ENCODE measurements around the gene GRAMD1A.

The GRAMD1A gene

DNA sequence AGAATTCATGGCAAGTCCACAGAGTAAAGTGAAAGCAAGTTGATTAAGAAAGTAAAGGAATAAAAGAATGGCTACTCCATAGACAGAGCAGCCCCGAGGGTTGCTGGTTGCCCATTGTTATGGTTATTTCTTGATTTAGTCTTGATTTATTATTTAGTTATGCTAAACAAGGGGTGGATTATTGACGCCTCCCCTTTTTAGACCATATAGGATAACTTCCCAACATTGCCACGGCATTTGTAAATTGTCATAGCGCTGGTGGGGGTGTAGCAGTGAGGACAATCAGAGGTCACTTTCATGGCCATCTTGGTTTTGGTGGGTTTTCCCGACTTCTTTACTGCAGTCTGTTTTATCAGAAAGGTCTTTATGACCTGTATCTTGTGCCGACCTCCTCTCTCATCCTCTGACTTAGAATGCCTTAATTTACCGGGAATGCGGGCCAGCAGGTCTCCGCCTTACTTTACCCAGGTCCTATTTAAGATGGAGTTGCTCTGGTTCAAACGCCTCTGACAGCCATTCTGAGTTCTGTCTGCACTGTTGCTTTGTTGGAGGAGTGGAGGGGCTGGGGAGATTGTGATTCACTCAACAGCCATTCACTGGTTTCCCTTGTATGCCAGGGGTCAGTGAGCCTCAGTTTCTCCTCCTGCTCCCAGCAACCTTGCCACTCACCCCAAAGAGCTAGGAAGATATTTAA lies 69.0 kb downstream of the GRAMD1A start:
- DNase-seq (ENCODE audit: low read depth, low spot score): no peak
- H3K36me3 ChIP-seq (ENCODE audit: insufficient read depth, insufficient read length, low read length): no peaks in the 10 kb centered on the region
- H3K4me3 ChIP-seq (ENCODE audit: insufficient read length, low read depth): no peak overlapping the region
- H3K27me3 ChIP-seq (ENCODE audit: insufficient read depth, insufficient read length): no peaks in the 10 kb centered on the region
- no peak overlapping the region for H3K9ac ChIP-seq (ENCODE audit: insufficient read length, low read depth)
- TF ChIP-seq SUZ12 (IDR thresholded peaks at IDR 0.05; ENCODE audit: extremely low read depth, insufficient read depth, insufficient read length): no peak
- TF ChIP-seq YY1 (IDR thresholded peaks at IDR 0.05; ENCODE audit: insufficient read depth, insufficient read length): no peak
- no peak for TF ChIP-seq ZNF274 (IDR thresholded peaks at IDR 0.05; ENCODE audit: low read depth, low read length)
- no peaks in the 10 kb centered on the region for H3K4me1 ChIP-seq (ENCODE audit: insufficient read depth, insufficient read length)
- H3K9me3 ChIP-seq (ENCODE audit: insufficient read depth, low read length): 0 out of 2 replicates have a peak, but pooled peaks cover 4% of the 10 kb centered on the region

DNA sequence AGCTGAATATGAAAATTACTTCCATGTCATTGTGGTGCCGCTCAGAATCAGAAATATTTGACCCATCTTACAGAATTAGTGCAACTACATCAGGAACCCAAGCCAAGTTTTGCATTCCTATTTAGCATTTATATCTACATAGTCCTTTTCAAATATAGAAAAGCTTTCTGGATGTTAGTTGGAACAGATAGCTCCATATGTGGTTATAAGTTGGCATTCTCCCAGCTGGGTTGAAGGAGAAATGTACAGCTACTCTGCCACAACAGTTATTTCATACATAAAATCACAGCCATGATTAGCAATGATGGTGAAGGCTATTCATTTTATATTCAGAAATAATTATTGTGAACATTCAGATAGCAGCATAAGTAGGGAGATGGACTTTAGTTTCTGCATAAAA lies 69.6 kb downstream of the GRAMD1A start:
- no peak overlapping the region for H3K4me3 ChIP-seq (ENCODE audit: insufficient read length, low read depth)
- no peak for DNase-seq (ENCODE audit: low read depth, low spot score)
- H3K9me3 ChIP-seq (ENCODE audit: insufficient read depth, low read length): 0 out of 2 replicates have a peak, but pooled peaks cover 4% of the 10 kb centered on the region
- no peaks in the 10 kb centered on the region for H3K4me1 ChIP-seq (ENCODE audit: insufficient read depth, insufficient read length)
- H3K36me3 ChIP-seq (ENCODE audit: insufficient read depth, insufficient read length, low read length): no peaks in the 10 kb centered on the region
- H3K9ac ChIP-seq (ENCODE audit: insufficient read length, low read depth): no peak overlapping the region
- TF ChIP-seq YY1 (IDR thresholded peaks at IDR 0.05; ENCODE audit: insufficient read depth, insufficient read length): no peak
- no peak for TF ChIP-seq SUZ12 (IDR thresholded peaks at IDR 0.05; ENCODE audit: extremely low read depth, insufficient read depth, insufficient read length)
- TF ChIP-seq ZNF274 (IDR thresholded peaks at IDR 0.05; ENCODE audit: low read depth, low read length): no peak
- H3K27me3 ChIP-seq (ENCODE audit: insufficient read depth, insufficient read length): no peaks in the 10 kb centered on the region

DNA sequence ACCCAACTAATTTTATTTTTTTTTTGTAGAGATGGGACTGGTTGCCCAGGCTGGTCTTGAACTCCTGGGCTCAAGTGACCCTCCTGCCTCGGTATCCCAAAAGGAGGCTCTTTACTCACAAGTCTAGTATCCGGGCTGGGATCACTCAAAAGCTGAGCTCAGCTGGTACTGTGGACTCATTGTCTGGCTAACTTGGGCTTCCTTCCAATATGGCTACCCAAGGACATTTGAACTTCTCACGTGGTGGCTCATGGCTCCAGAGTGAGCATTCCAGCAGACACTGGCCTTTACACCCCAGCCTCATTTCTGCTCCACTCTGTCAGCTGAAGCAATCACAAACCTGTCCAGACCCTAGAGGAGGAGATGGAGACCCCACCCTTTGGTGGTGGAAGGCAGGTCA lies 70.3 kb downstream of the GRAMD1A start:
- Histone ChIP-seq H3K9me3 (ENCODE audit: insufficient read depth, low read length) (0 out of 2 replicates have a peak, but pooled peaks cover 4% of the 10 kb centered on the region), H3K9ac (ENCODE audit: insufficient read length, low read depth) (no peak overlapping the region), H3K4me1 (ENCODE audit: insufficient read depth, insufficient read length) (no peaks in the 10 kb centered on the region), H3K4me3 (ENCODE audit: insufficient read length, low read depth) (no peak overlapping the region), H3K36me3 (ENCODE audit: insufficient read depth, insufficient read length, low read length) (no peaks in the 10 kb centered on the region), H3K27me3 (ENCODE audit: insufficient read depth, insufficient read length) (no peaks in the 10 kb centered on the region)
- no peak for DNase-seq (ENCODE audit: low read depth, low spot score)
- TF ChIP-seq SUZ12 (IDR thresholded peaks at IDR 0.05; ENCODE audit: extremely low read depth, insufficient read depth, insufficient read length): no peak
- no peak for TF ChIP-seq YY1 (IDR thresholded peaks at IDR 0.05; ENCODE audit: insufficient read depth, insufficient read length)
- TF ChIP-seq ZNF274 (IDR thresholded peaks at IDR 0.05; ENCODE audit: low read depth, low read length): no peak

DNA sequence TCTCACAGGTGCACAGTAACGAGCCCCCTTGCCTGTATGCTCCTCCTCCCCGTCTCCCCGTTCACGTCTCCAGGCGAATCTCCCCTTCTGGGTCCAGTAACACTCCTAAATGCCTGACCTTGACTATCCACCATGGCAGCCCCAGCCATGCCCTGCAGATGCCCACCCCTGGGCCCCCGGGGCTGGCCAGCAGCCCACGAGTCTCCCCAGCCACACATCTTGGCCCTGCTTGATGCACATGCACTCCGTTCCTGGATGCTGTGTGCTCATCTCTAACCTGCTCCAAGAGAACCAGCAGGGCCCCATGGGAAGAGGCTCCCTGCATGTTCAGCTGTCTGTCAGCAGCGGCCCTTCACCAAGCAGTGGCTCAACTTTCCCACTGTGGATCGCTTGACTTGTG lies 73.4 kb downstream of the GRAMD1A start:
- TF ChIP-seq SUZ12 (IDR thresholded peaks at IDR 0.05; ENCODE audit: extremely low read depth, insufficient read depth, insufficient read length): no peak
- no peak for TF ChIP-seq ZNF274 (IDR thresholded peaks at IDR 0.05; ENCODE audit: low read depth, low read length)
- no peak for TF ChIP-seq YY1 (IDR thresholded peaks at IDR 0.05; ENCODE audit: insufficient read depth, insufficient read length)
- H3K36me3 ChIP-seq (ENCODE audit: insufficient read depth, insufficient read length, low read length): no peaks in the 10 kb centered on the region
- no peak overlapping the region for H3K4me3 ChIP-seq (ENCODE audit: insufficient read length, low read depth)
- no peaks in the 10 kb centered on the region for H3K27me3 ChIP-seq (ENCODE audit: insufficient read depth, insufficient read length)
- DNase-seq (ENCODE audit: low read depth, low spot score): no peak
- H3K9me3 ChIP-seq (ENCODE audit: insufficient read depth, low read length): 0 out of 2 replicates have a peak, but pooled peaks cover 4% of the 10 kb centered on the region
- no peaks in the 10 kb centered on the region for H3K4me1 ChIP-seq (ENCODE audit: insufficient read depth, insufficient read length)
- H3K9ac ChIP-seq (ENCODE audit: insufficient read length, low read depth): no peak overlapping the region

DNA sequence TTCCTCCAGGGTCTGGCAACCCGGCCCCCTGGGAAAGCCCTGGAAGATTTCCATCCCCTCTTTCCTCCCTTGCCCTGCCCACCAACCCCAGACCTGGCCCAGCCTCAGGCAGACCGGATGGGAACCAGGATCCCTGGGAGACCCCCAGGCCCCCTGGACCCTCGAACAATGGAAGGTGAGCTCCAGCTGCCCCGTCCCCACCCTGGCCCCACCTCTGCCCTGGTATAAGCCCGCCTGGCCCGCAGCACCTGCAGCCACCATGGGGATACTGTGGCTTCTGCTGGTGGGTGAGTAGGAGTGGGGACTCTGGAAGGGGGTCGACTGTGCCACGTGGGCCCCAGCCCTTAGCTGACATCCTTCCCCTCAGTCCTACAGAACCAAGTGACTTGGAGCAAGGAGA lies 73.8 kb downstream of the GRAMD1A start:
- H3K4me1 ChIP-seq (ENCODE audit: insufficient read depth, insufficient read length): no peaks in the 10 kb centered on the region
- TF ChIP-seq SUZ12 (IDR thresholded peaks at IDR 0.05; ENCODE audit: extremely low read depth, insufficient read depth, insufficient read length) (no peak), ZNF274 (IDR thresholded peaks at IDR 0.05; ENCODE audit: low read depth, low read length) (no peak), YY1 (IDR thresholded peaks at IDR 0.05; ENCODE audit: insufficient read depth, insufficient read length) (no peak)
- DNase-seq (ENCODE audit: low read depth, low spot score): no peak
- no peaks in the 10 kb centered on the region for H3K36me3 ChIP-seq (ENCODE audit: insufficient read depth, insufficient read length, low read length)
- no peak overlapping the region for H3K9ac ChIP-seq (ENCODE audit: insufficient read length, low read depth)
- no peaks in the 10 kb centered on the region for H3K27me3 ChIP-seq (ENCODE audit: insufficient read depth, insufficient read length)
- no peak overlapping the region for H3K4me3 ChIP-seq (ENCODE audit: insufficient read length, low read depth)
- H3K9me3 ChIP-seq (ENCODE audit: insufficient read depth, low read length): 0 out of 2 replicates have a peak, but pooled peaks cover 4% of the 10 kb centered on the region

DNA sequence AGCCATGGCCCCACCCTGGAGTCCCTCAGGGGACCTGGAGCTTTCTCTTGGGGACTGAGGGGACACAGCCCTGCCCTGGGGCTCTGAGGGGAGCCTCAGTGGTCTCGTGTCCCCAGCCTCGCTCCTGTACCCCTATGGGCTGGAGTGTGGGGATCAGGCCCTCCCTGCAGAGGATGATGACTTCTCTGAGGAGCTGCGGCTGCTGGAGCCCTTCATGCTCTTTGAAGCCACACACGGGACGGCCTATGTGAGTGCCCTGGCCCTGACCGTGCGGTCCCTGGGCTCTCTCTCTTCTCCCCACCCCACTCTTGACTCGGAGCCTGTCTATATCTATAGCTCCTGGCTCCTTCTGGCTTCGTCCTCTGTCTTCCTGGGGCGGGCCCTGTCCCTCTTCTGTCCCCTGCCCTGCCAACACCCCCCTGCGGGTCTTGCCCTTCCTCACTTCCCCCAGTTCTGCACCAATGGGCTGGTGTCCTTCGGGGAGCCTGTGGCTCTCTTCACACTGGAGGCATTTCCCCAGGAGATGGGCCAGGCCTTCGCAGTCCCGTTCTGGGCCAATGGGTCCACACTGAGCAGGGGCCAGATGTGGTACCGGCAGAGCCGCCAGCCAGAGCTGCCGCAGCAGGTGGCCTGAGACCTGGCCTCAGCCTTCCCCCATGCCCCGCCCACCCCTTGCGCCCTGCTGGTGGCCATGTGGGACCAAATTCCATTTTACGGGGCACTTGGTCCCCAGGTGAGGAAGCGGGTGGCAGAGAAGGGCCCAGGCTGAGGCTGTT lies 74.5 kb downstream of the GRAMD1A start:
- TF ChIP-seq YY1 (IDR thresholded peaks at IDR 0.05; ENCODE audit: insufficient read depth, insufficient read length): no peak
- no peak for TF ChIP-seq SUZ12 (IDR thresholded peaks at IDR 0.05; ENCODE audit: extremely low read depth, insufficient read depth, insufficient read length)
- no peak for TF ChIP-seq ZNF274 (IDR thresholded peaks at IDR 0.05; ENCODE audit: low read depth, low read length)
- no peak overlapping the region for H3K9ac ChIP-seq (ENCODE audit: insufficient read length, low read depth)
- peaks cover 1% of the 10 kb centered on the region for H3K4me1 ChIP-seq (ENCODE audit: insufficient read depth, insufficient read length)
- no peaks in the 10 kb centered on the region for H3K36me3 ChIP-seq (ENCODE audit: insufficient read depth, insufficient read length, low read length)
- no peaks in the 10 kb centered on the region for H3K27me3 ChIP-seq (ENCODE audit: insufficient read depth, insufficient read length)
- 0 out of 2 replicates have a peak, but pooled peaks cover 4% of the 10 kb centered on the region for H3K9me3 ChIP-seq (ENCODE audit: insufficient read depth, low read length)
- DNase-seq (ENCODE audit: low read depth, low spot score): no peak
- no peak overlapping the region for H3K4me3 ChIP-seq (ENCODE audit: insufficient read length, low read depth)
